RWPE1 (cell line): ENCODE results near the gene FAM25G.

Source experiments
- CTCF ChIA-PET: fragments of 350-600 bp; sonication (Branson Sonifier 250); formaldehyde crosslinking; extraction: SDS; loops from one replicate; lab custom pipeline; 2021; lab: Yijun Ruan, JAX
- POLR2A ChIA-PET: fragments of 400-600 bp; formaldehyde crosslinking; extraction: SDS; loops from one replicate; lab custom pipeline; 2020; ENCODE audit warnings: antibody characterized with exemption; ENCODE audit not compliant: low non-redundant PET; lab: Yijun Ruan, JAX
- DNase-seq: peaks from one replicate; pipeline ENCODE4 v3.0.0; 2012; ENCODE audit warnings: low spot score
- H3K27ac ChIP-seq: fragments of 450-650 bp; 2 replicates; pipeline ENCODE4 v1.5.1; 2017
- TF ChIP-seq, protein P1 (sequence below): fragments of 450-650 bp; conservative IDR thresholded peaks from 2 replicates; pipeline ENCODE4 v1.5.1; 2017; ENCODE audit warnings: low read depth, mild to moderate bottlenecking

Gene FAM25G

DNA sequence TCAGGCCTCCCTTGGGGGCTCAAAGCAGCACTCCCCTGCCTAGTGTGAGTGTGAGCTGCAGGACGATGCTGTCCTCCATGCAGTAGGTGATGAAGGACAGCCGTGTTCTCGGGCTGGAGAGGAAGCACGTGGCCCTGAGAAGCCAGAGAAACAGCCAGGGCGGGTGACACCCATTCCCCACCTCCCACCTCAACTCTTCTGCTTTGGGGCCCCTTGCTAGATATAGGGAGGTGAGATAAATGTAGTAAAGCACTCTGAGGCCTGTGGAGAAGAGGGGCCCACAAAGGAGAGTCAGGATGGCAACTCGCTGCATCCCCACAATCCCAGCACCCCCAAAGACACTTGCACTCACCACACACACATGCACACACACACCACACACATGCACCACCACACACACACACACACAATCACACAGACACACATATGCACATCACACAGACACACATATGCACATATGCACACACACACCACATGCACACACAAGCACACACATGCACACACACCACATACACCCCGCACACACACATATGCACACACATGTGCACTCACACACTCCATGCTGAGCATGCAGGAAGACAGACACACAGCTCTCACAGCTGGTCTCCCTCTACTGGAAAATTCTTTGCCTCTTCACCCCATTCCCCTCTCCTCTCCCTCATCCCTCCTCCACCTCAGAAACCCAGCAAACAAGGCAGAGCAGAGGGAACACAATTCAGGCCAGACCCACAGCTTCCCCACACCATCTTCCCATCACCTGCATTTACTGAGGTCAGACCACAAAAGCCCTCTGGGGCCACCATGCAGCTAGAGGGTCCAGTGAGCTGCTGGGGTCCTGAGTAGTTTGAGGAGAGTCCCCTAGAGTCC lies 38.1 kb downstream of the FAM25G start:
- POLR2A ChIA-PET, result no interaction called here
- CTCF ChIA-PET, result no interaction called here
- no peak overlapping the region for H3K27ac ChIP-seq
- TF ChIP-seq, protein P1, sequence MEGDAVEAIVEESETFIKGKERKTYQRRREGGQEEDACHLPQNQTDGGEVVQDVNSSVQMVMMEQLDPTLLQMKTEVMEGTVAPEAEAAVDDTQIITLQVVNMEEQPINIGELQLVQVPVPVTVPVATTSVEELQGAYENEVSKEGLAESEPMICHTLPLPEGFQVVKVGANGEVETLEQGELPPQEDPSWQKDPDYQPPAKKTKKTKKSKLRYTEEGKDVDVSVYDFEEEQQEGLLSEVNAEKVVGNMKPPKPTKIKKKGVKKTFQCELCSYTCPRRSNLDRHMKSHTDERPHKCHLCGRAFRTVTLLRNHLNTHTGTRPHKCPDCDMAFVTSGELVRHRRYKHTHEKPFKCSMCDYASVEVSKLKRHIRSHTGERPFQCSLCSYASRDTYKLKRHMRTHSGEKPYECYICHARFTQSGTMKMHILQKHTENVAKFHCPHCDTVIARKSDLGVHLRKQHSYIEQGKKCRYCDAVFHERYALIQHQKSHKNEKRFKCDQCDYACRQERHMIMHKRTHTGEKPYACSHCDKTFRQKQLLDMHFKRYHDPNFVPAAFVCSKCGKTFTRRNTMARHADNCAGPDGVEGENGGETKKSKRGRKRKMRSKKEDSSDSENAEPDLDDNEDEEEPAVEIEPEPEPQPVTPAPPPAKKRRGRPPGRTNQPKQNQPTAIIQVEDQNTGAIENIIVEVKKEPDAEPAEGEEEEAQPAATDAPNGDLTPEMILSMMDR, result no peak
- DNase-seq, result no peak

DNA sequence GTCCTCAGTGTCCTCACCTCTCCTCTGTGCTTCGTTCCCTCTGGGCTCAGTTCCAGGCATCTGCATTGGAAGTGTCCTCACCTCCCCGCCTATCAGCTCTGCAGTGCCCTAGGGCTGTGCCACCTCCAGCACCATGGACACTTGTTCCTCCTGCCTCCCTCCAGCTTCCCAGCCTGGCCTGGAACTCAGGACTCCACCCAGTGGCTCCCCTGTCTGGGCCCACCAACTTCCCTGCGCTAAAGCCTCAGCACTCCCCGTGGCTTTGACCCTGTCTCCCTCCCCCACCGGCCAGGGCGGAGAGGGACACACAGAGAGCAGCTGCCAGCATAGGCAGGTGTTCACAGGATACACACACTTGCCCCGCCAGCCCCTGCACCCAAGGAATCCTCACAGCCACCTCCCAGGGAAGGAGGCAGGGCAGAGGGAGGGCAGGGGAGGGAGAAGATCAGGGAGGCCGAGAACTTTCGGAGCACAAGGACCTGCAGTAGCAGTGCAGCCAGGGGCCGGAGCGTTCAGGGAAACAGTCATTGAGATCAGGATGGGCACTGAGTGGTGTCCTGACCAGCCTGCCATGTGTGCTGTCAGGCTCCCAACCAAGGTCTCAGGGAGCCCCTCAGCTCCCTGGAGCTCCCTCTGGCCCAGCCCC lies 38.9 kb downstream of the FAM25G start:
- no peak for DNase-seq
- TF ChIP-seq, protein P1, result no peak
- no peak overlapping the region for H3K27ac ChIP-seq
- CTCF ChIA-PET, result interaction anchor here (0.7 kb wide), 1 partner anchor 10 kb away, joined by 3 read pairs; no protein-coding TSS in a partner anchor
- POLR2A ChIA-PET, result no interaction called here

DNA sequence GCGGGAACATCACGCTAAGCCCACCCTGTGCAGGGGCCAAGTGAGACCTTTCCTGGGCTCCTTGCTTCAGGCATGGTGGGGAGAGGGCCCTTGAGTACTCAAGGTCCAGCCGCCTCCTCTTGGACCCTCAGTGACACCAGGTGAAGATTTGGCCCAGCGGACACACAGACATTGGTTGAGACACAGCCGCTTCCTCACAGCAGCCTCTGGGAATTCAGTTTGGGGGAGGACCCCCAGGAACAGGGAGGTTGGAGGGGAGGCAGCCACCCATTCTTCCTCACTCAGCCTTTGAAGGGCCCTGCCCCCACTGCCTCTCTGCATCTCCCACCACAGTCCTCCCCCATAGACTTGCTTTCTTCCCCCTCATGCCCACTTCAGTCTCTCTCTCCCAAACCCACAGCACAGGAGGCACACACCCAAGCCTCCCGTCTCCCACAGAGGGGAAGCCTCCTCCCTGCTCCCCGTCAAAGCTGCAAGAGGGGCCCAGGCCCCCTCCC lies 39.5 kb downstream of the FAM25G start:
- ChIA-PET POLR2A (no interaction called here), CTCF (interaction anchor here (0.7 kb wide), 1 partner anchor 9 kb away, joined by 3 read pairs; no protein-coding TSS in a partner anchor)
- H3K27ac ChIP-seq, result no peak overlapping the region
- TF ChIP-seq, protein P1, result no peak
- no peak for DNase-seq

DNA sequence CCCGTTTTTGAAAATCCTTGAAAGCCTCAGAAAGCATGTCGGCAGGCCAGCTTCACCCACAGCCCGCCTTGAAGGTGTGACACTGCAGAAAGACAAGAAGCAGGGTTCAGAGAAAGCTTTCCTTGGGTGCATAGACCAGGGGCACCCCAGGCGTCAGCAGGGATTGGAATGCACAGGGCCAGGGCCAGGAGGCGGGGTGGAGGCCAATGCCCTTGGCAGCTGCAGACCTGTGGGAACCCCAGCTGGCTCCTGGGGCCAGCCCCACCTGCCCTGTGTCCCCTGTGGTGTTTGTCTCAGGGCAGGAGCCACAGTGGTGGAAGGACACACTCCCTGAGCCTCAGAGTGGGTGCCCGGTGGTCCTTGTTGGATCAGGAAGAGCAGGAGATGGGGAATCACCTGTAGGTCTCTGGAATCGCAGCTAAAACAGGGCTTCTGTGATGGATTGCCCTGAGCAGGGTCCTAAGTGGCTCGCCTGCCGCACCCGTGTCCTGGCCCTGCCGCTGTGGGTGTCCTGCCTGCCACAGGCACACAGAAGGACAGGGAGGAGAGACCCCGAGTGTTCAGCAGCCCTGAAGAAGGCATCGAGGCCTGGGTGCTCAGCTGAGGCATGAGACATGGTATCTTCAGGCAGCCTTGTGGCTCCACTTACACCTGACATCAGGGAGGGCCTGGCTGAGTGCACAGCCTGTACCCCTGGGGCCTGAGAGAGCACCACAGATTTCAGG lies 40.1 kb downstream of the FAM25G start:
- ChIA-PET CTCF (no interaction called here), POLR2A (no interaction called here)

DNA sequence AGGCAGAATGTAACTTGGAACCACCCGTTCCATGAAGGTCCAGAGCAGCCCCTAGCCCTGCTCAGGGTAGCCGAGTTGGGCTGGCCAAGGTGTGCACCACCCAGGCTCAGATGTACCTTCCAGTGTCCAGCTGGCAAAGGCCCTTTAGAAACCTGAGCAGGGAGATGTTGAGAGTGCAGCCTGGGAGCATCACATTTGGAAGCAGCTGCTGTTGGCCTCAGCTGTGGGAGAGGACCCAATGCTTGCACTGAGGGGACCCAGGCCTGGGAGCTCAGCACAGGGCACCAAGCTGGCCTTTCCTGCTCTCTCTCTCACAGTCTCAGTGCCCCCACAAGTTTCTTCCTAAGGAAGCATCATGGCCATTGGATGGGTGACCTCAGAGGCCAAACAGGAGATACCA lies 41.1 kb downstream of the FAM25G start:
- ChIA-PET POLR2A (no interaction called here), CTCF (no interaction called here)
- DNase-seq, result no peak
- TF ChIP-seq, protein P1, result no peak
- H3K27ac ChIP-seq, result no peak overlapping the region

More for the DNA sequence above, 40.1 kb downstream of the FAM25G start:
- H3K27ac ChIP-seq, result no peak overlapping the region
- TF ChIP-seq, protein P1, result no peak
- DNase-seq, result no peak

DNA sequence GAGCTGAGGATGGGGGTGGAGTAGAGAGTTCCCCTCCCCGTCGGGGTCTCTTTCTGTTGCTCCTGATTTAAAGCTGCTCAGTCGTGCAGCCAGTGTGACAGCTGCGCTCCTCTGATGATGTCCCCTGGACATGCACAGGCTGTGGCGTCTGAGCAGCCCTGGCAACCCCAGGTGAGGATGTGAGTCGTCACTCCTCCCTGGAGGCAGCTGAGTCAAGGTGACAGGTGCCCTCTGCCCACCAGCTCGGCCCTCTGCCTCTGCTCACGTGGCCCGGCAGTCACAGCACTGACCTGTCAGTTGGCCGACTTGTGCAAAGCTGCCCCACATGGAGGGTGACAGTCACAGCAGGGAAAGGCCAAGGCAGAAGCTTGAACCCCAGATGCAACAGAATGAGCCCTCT lies 41.5 kb downstream of the FAM25G start:
- no peak for DNase-seq
- CTCF ChIA-PET, result interaction anchor here (0.6 kb wide), 1 partner anchor 24 kb away, joined by 4 read pairs; no protein-coding TSS in a partner anchor
- TF ChIP-seq, protein P1, result no peak
- H3K27ac ChIP-seq, result no peak overlapping the region
- POLR2A ChIA-PET, result no interaction called here
